NCI-H2196 (cell line): Measurements from ENCODE around the gene SNAP23.

Source experiments
- DNase-seq: peaks from one replicate; lab custom pipeline; 2025; ENCODE audit not compliant: unreplicated experiment; lab: John Stamatoyannopoulos, UW

The SNAP23 gene

GRCh38 chr15:42495361-42496212 is at the start of gene SNAP23:
Gene SNAP23 (plus strand): TSS chr15:42495634. CDS start chr15:42511847, 16,213 bp downstream.
- DNase-seq, result peak; percentile 73

GRCh38 chr15:42447599-42447998 is 47.8 kb upstream of the SNAP23 start:
- no peak for DNase-seq

GRCh38 chr15:42448281-42448680 is 47.2 kb upstream of the SNAP23 start:
- no peak for DNase-seq

- DNase-seq, result no peak
Observed at GRCh38 chr15:42449770-42450424, 45.5 kb upstream of the SNAP23 start.

- no peak for DNase-seq
Observed at GRCh38 chr15:42450425-42450790, 45.0 kb upstream of the SNAP23 start.

- no peak for DNase-seq
Observed at GRCh38 chr15:42453826-42454225, 41.6 kb upstream of the SNAP23 start.

GRCh38 chr15:42456531-42456930 is 38.9 kb upstream of the SNAP23 start:
- DNase-seq, result no peak

- no peak for DNase-seq
Observed at GRCh38 chr15:42456971-42457370, 38.5 kb upstream of the SNAP23 start.

GRCh38 chr15:42457445-42458442 is 37.7 kb upstream of the SNAP23 start:
- no peak for DNase-seq

- DNase-seq, result no peak
Observed at GRCh38 chr15:42461261-42461660, 34.2 kb upstream of the SNAP23 start.

- no peak for DNase-seq
Observed at GRCh38 chr15:42465520-42466259, 29.7 kb upstream of the SNAP23 start.

- no peak for DNase-seq
Observed at GRCh38 chr15:42471002-42471401, 24.4 kb upstream of the SNAP23 start.

- no peak for DNase-seq
Observed at GRCh38 chr15:42474827-42475226, 20.6 kb upstream of the SNAP23 start.

- no peak for DNase-seq
Observed at GRCh38 chr15:42482701-42483100, 12.7 kb upstream of the SNAP23 start.

- DNase-seq, result no peak
Observed at GRCh38 chr15:42483677-42484076, 11.8 kb upstream of the SNAP23 start.

GRCh38 chr15:42490291-42490670 is 5.2 kb upstream of the SNAP23 start:
- no peak for DNase-seq

GRCh38 chr15:42490671-42491538 is 4.5 kb upstream of the SNAP23 start, which contains the start of gene ZNF106:
Gene ZNF106 (minus strand): TSS chr15:42491141. CDS start chr15:42472289, 18,852 bp downstream.
- DNase-seq, result peak; percentile 66

- no peak for DNase-seq
Observed at GRCh38 chr15:42491539-42492225, 3.8 kb upstream of the SNAP23 start.

GRCh38 chr15:42493679-42494078 is 1.8 kb upstream of the SNAP23 start:
- no peak for DNase-seq
